ENCODE data around the gene CFAP70.

Gene CFAP70

DNA sequence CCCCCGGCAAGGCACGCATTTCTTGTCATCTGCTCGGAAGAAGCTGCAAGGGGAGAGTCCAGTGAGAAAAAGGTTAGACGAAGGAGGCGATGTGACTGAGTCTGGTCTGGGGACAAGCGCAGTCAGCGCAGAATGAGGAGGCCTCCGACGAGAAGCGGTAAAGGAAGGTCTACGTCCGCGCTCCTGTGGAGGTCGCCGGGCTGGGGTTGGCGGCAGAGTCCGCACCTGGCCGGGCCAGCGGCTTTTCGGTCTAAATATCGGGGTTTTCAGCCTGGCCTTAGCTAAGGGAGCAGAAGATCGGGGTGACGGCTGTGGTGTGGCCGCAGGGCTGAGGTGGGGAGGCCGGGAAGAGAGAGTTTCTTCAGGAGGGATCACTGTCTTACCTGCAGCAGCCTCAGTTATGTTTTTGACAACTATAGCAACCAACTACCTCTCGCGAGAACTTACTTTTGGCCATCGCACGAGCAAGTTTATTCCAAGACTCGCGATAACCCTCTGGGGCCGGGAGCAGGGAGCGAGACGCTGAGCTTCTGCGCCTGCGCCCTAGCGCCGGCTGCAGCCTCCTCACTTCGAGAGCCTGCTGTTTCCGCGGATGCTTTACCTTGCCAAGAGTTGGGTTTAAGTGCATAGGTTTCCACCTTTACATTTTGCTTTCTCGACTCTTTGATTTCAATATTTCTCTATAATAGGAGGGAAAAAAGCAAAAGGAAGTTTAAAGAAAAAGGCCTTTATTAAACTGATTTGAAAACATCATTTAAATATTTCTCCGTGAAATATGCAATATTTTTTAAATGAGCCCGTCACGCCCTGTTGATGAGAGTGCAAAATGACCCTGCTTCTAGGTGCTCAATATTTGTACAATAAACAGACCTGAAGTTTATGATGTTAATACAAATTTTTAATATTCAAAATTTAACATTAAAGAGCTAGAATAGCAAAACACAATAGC, at the start of gene CFAP70:
CFAP70 (minus strand) TSS at position 534 of the 949 bp plus-strand sequence. CDS start 4,068 bp downstream, outside the sequence.
- TF ChIP-seq, protein P1, sequence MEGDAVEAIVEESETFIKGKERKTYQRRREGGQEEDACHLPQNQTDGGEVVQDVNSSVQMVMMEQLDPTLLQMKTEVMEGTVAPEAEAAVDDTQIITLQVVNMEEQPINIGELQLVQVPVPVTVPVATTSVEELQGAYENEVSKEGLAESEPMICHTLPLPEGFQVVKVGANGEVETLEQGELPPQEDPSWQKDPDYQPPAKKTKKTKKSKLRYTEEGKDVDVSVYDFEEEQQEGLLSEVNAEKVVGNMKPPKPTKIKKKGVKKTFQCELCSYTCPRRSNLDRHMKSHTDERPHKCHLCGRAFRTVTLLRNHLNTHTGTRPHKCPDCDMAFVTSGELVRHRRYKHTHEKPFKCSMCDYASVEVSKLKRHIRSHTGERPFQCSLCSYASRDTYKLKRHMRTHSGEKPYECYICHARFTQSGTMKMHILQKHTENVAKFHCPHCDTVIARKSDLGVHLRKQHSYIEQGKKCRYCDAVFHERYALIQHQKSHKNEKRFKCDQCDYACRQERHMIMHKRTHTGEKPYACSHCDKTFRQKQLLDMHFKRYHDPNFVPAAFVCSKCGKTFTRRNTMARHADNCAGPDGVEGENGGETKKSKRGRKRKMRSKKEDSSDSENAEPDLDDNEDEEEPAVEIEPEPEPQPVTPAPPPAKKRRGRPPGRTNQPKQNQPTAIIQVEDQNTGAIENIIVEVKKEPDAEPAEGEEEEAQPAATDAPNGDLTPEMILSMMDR (conservative IDR thresholded peaks at IDR 0.05) = no peak
- peak within 1 kb of the TSS; percentile 75 for H3K27ac ChIP-seq

DNA sequence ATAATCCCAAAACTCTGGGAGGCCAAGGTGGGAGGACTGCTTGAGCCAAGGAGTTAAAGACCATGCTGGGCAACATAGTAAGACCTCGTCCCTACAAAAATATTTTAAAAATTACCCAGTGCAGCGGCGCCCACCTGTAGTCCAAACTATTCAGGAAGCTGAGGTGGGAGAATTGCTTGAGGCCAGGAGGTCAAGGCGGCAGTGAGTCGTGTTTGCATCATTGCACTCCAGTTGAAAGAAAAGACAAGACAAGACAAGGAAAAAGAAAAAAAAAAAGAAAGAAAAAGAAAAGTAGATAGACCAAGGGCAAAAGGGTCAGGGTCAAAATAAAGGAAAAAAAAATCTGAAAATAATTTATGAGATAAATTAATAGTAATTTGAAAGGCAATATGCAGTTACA, 49.4 kb upstream of the CFAP70 start:
- no peak overlapping the region for H3K27ac ChIP-seq
- TF ChIP-seq, protein P1 (conservative IDR thresholded peaks at IDR 0.05) = no peak

DNA sequence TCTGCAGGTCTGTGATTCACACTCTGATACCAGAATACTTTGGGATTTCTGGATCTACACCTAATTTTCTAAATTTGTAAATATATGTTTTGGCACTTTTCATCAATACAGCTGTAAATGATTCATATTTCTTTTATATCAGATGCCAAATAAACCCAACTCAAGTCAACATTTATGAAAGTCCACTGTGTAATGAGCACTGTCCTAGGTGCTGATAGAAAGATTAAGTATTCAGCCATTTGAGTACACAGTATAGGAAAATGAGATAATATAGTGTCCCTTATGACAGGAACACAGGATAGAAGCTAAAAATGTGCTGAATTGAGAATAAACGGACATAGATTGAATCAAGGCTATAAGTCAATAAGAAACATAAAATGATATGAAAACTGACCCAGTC, 48.8 kb upstream of the CFAP70 start:
- H3K27ac ChIP-seq = no peak overlapping the region
- TF ChIP-seq, protein P1 (conservative IDR thresholded peaks at IDR 0.05) = no peak

GRCh38 chr10:73406846-73407245, 48.2 kb upstream of the CFAP70 start:
- H3K27ac ChIP-seq = no peak overlapping the region
- TF ChIP-seq, protein P1 (conservative IDR thresholded peaks at IDR 0.05) = no peak

GRCh38 chr10:73405556-73405955, 46.9 kb upstream of the CFAP70 start:
- no peak overlapping the region for H3K27ac ChIP-seq
- TF ChIP-seq, protein P1 (conservative IDR thresholded peaks at IDR 0.05) = no peak

DNA sequence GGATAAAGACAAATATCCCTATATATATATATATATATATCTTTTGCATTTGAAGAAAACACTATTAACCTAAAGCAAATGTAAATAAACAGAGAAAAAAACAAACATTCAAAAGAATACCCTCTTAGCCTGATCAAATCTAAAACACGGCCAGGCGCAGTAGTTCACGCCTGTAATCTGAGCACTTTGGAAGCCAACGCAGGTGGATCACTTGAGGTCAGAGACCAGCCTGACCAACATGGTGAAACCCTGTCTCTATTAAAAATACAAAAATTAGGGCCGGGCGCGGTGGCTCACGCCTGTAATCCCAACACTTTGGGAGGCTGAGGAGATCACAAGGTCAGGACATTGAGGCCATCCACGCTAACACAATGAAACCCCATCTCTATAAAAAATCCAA, 46.0 kb upstream of the CFAP70 start:
- TF ChIP-seq, protein P1 (conservative IDR thresholded peaks at IDR 0.05) = no peak
- H3K27ac ChIP-seq = no peak overlapping the region

DNA sequence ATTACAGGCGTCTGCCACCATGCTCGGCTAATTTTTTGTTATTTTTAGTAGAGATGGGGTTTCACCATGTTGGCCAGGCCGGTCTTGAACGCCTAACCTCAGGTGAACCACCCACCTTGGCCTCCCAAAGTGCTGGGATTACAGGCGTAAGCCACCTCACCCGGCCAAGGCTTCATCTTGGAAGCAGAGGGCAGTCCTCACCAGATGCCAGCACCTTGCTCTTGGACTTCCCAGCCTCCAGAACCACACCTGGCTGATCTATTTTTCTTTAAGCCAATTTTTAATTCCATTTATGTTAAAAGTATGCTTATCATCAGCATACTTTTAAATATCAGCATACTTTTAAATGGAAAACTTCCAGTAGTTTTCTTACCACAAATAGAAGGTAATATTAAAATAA, 43.0 kb upstream of the CFAP70 start:
- TF ChIP-seq, protein P1 (conservative IDR thresholded peaks at IDR 0.05) = no peak
- H3K27ac ChIP-seq = no peak overlapping the region
